BJ (cell line): ENCODE measurements around the gene NDC1. TPM values are rescaled to one million over a fixed set of nuclear protein-coding genes. Genes with fewer than 3 reads are reported as not detected.
A peak's percentile ranks its signal among the peaks of the same experiment; 100 is the strongest.

Experiments used
- CTCF ChIA-PET: fragments of 350-600 bp; formaldehyde crosslinking; extraction: SDS; loops from one replicate; lab custom pipeline; 2021; ENCODE audit warnings: antibody characterized with exemption, inconsistent platforms; lab: Yijun Ruan, JAX
- POLR2A ChIA-PET: fragments of 300-600 bp; sonication (Branson Sonifier 250); formaldehyde crosslinking; extraction: SDS; loops from one replicate; lab custom pipeline; 2021; ENCODE audit warnings: antibody characterized with exemption; lab: Charles Lee
- DNase-seq: peaks from one replicate; pipeline ENCODE4 v3.0.0-alpha.2; 2011; ENCODE audit warnings: low read depth
- H3K27me3 ChIP-seq: 2 replicates; pipeline ENCODE4 v1.6.0; 2011; ENCODE audit warnings: low read length; ENCODE audit not compliant: control insufficient read depth, insufficient read depth
- H3K36me3 ChIP-seq: 2 replicates; pipeline ENCODE4 v1.5.1; 2011; ENCODE audit warnings: low read length; ENCODE audit not compliant: control insufficient read depth, insufficient read depth
- H3K4me3 ChIP-seq: 2 replicates; pipeline ENCODE4 v1.5.1; 2011; ENCODE audit warnings: low read depth, mild to moderate bottlenecking, control low read depth, low read length
- CTCF ChIP-seq: IDR thresholded peaks from 2 replicates; pipeline ENCODE4 v1.5.1; 2011; ENCODE audit warnings: low read depth, mild to moderate bottlenecking, control low read depth, inconsistent platforms, low read length, moderate library complexity; ENCODE audit not compliant: insufficient read depth
- polyA plus RNA-seq: library from polyadenylated mRNA; depleted of rRNA; stranded (reverse); fragments of >200 nt; gene quantifications from 2 replicates; pipeline ENCODE4 v1.2.3, GENCODE V29; 2011

NDC1 gene
- polyA plus RNA-seq, 1 experiment, result 17.5 TPM

- no peaks in the 10 kb centered on the region for H3K27me3 ChIP-seq
- no peaks in the 10 kb centered on the region for H3K36me3 ChIP-seq
- POLR2A ChIA-PET, result interaction anchor here (0.5 kb wide), 1 partner anchor 1473 kb away, joined by 3 read pairs; no protein-coding TSS in a partner anchor
- peak overlapping the region; percentile 76 for H3K4me3 ChIP-seq
- no peak for DNase-seq
- no peak for TF ChIP-seq CTCF
- CTCF ChIA-PET, result interaction anchor here (1.0 to 1.1 kb wide), 2 partner anchors 16 kb away, joined by 3 to 4 read pairs; no protein-coding TSS in a partner anchor
These were observed 100.4 kb downstream of the NDC1 start for GRCh38 chr1:53737648-53738204.

- TF ChIP-seq CTCF, result no peak
- POLR2A ChIA-PET, result no interaction called here
These were observed 101.8 kb downstream of the NDC1 start for GRCh38 chr1:53736290-53736689.

GRCh38 chr1:53735681-53736080, 102.4 kb downstream of the NDC1 start:
- no peak overlapping the region for H3K4me3 ChIP-seq
- DNase-seq, result no peak

More at GRCh38 chr1:53736290-53736689, 101.8 kb downstream of the NDC1 start:
- Histone ChIP-seq H3K4me3 (no peak overlapping the region), H3K27me3 (no peaks in the 10 kb centered on the region), H3K36me3 (no peaks in the 10 kb centered on the region)
- CTCF ChIA-PET, result interaction anchor here (0.9 to 1.1 kb wide), 3 partner anchors 18 to 251 kb away, joined by 3 to 4 read pairs (median 3); no protein-coding TSS in a partner anchor
- DNase-seq, result no peak

GRCh38 chr1:53735261-53735660, 102.8 kb downstream of the NDC1 start:
- H3K27me3 ChIP-seq, result no peaks in the 10 kb centered on the region
- DNase-seq, result no peak
- no peak for TF ChIP-seq CTCF
- no peak overlapping the region for H3K4me3 ChIP-seq
- no peaks in the 10 kb centered on the region for H3K36me3 ChIP-seq
- CTCF ChIA-PET, result interaction anchor here (0.5 to 1.5 kb wide), 5 partner anchors 11 to 251 kb away, joined by 3 to 4 read pairs (median 3); no protein-coding TSS in a partner anchor
- POLR2A ChIA-PET, result no interaction called here

More at GRCh38 chr1:53735681-53736080, 102.4 kb downstream of the NDC1 start:
- Histone ChIP-seq H3K27me3 (no peaks in the 10 kb centered on the region), H3K36me3 (no peaks in the 10 kb centered on the region)
- no peak for TF ChIP-seq CTCF
- POLR2A ChIA-PET, result no interaction called here
- CTCF ChIA-PET, result interaction anchor here (0.9 to 1.0 kb wide), 2 partner anchors 18 to 251 kb away, joined by 3 to 4 read pairs; no protein-coding TSS in a partner anchor

GRCh38 chr1:53734650-53735211, 103.4 kb downstream of the NDC1 start:
- ChIA-PET CTCF (interaction anchor here (0.5 to 1.5 kb wide), 5 partner anchors 11 to 250 kb away, joined by 3 to 4 read pairs (median 3); no protein-coding TSS in a partner anchor), POLR2A (no interaction called here)
- H3K27me3 ChIP-seq, result no peaks in the 10 kb centered on the region
- no peak overlapping the region for H3K4me3 ChIP-seq
- no peaks in the 10 kb centered on the region for H3K36me3 ChIP-seq
- TF ChIP-seq CTCF, result no peak
- peak; percentile 89 for DNase-seq
